HUDEP-2 (cell line): ENCODE data around the gene DOCK1.

Experiments used
- DNase-seq, 76 experiments: peaks; one replicate each; lab custom pipeline; 2025; ENCODE audit not compliant: unreplicated experiment in 76 of 76; lab: John Stamatoyannopoulos, UW

Gene DOCK1

DNA sequence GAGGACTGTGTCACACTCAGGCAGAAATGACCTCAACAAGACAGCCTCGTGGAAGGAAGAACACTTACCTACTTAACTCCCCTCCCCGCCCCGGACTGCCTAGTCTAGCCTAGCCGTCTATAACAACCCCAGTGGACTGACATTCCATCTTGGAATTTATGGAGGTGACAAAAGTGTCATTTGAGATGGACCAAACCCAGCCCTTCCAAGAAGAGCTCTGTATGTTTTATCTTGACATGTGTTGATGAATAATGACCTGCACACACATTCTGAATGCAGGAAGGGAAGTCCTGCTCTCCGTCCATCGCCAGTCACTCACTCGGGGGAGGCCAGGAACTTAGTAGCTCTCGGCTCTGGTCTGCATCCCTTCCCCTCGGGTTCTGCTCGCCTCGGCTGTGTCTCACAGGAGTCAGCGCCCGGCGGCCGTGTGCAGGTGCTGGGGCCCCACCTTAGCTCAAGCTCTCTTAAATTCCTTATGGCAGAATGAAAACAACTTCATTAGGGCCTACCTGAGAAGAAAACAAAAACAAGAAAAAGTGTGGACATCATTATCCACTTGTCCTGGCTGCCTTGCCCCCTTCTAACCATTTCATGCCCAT, 503.0 kb downstream of the DOCK1 start:
- no peak for DNase-seq

DNA sequence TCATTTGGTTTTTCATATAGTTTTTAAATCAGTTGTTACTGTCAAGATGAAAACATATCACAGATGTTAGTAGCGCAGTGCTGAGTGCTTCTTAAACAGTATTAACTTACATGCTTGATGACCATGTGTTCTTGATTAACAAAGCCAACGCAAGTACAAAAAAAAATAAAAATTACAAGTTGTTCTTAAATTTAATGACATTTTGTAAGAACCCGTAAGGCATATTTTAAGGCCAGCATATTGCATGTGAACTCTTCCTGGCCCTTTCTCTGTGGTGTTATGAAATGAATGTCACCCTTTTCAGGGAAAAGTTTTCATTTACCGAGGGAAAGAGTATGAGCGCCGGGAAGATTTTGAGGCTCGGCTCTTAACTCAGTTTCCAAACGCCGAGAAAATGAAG, 503.5 kb downstream of the DOCK1 start:
- DNase-seq = no peak

DNA sequence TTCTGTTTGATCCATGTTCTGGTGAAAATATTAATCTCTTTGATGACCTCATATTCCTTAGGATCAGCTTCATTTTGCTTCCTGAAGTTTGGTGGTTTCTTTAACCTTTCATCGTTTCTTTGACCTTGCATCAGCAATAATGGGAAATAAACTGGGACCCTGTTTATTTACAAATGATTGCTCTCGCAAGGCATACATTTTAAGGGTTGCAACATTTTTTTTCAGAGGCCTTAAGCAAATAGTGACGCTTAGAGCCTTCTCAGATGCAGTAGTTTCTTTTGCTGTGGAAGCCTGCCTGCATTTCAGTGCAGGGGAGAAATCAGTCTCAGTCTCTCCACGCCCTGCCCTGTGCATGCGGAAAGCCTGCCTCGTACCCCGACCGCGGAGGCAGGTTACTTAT, 504.8 kb downstream of the DOCK1 start:
- DNase-seq = no peak

DNA sequence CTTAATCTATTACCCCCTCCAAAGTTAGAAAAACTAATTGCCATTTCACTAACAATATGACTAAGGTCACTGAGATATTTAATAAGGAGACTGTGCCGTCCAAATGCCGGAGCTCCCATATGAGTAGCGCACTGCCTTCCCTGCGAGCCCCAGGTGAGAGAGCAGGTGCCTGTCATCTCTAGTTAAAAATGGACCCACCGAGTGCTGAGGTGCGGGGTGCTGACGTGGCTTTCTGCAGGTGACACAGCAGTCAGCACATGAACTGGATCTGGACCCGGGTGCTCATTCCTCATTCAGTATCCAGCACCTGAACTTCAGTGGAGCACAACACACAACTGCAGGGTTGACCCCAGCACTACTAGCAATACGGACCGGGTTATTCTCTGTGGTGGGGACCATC, 505.8 kb downstream of the DOCK1 start:
- DNase-seq = no peak

DNA sequence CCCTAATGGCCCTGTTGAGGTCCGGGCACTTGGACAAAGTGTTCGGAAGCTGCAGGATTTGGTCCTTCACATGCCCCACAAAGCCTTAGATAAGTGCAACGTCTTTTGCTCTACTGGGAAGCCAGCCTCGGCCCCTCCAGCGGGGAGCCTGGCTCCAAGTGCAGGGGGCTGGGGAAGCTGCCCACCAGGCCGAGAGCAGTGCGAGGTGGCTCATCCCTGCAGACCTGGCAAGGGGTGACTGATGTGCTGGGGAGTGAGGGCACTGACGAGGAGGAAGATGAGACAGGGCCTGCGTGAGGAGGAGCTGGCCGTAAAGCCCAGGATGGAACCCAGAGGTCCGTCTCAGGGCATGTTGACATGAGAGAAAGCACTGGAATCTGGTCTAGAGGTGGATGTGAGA, 508.1 kb downstream of the DOCK1 start:
- no peak for DNase-seq

DNA sequence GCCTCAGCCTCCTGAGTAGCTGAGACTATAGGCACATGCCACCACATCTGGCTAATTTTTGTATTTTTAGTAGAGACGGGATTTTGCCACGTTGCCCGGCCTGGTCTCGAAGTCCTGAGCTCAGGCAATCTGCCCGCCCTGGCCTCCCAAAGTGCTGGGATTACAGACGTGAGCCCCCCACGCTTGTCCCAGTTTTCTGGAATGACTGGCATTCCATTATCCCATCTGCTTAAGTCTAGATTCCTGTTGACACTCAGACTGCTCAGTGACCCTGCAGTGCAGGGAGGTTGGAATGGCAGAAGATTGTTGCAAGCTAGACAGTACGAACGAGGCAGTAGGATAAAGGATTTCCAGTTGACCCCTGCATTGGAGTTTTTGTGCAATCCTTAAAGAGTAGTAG, 508.8 kb downstream of the DOCK1 start:
- DNase-seq = no peak

GRCh38 chr10:127415116-127415515, 509.9 kb downstream of the DOCK1 start:
- no peak for DNase-seq

DNA sequence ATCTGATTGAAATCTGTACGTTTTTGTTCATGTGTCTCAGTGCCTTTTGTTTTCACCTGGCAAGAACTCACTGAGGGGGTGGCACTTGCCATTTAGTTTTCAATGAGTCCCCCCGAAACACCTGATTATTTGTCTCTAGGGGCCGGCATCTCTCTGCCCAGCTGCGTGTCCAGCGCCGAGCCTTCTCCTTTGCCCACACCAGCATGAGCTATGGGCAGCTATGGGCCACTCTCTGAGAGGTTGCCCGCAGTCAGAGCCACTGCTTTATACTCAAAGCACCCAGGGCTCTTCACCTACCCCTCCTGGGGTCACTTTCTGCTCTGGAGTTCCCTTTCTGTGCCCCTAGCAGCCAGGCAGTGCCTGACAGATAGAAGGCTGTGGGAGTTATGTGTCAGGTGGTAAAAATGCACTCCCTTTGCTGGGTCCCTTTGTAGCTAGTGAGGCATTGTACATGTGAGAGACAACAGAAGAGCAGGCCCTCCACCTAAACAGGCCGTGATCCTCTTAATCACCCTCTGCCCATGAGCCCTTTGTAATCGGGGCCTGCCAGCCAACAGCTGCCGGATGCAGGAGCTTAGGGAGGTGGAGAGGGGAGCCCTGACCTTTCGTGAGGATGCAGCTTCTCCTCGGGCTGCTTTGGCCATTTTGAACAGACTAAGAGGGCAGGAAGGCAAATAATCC, 510.8 kb downstream of the DOCK1 start:
- no peak for DNase-seq

GRCh38 chr10:127417031-127417430, 511.8 kb downstream of the DOCK1 start:
- no peak for DNase-seq

DNA sequence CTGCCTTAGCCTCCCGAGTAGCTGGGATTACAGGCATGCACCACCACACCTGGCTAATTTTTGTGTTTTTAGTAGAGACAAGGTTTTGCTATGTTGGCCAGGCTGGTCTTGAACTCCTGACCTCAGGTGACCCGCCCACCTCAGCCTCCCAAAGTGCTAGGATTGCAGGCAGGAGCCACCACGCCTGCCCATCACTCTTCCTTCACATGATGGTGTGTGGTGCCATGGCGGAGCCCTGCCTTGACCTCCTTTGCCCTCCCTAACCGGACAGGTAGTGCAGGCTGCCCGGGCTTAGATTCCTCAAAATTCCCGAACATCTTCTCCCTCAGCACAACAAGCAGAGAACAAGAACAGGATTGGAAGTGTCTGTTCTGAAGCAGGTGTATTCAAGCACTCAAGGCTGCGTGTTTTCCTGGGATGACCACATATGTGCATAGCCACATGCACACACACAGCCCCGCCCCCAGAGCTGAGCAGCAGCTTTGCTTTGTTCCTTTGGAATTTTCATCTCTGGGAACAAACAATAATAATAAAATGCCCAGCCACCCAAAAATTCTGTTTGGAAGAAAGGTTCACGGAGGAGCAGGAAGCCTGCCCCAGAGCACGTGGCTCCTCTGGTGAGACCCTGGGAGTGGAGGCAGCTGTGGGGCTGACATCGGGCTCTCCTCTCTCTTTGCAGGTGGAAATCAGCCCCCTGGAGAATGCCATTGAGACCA, 512.6 kb downstream of the DOCK1 start:
- DNase-seq = no peak

DNA sequence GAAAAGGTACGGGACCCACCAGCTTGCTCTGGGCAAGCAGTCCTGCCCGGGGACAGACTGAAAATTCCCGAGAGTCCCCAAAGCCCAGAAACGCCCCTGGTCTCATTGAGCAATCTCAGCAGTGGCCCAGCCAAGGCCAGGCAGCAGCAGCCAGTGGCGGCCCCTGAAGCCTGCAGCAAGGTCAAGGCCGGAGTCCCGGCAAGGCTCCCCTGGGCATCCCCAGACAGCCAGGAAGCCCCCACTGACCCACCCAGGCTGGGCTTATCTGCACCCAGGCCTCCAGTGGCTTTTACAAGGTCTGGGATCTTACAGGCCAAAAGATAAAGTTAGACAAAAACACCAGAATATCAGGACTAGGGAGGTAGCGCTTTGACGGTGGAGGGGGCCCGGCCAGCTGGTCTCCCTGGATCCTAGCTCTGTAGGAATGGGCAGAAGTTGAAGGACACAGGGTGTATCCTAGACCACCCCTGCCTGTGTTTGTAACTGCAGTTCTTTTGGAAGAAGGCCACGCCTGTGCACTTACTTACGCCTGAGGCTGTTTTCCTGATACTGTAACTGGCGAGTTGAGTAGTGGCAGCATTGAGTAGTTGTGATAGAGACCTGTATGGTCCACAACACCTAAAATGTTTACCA, 513.4 kb downstream of the DOCK1 start:
- DNase-seq = no peak

GRCh38 chr10:127420138-127420684, 515.0 kb downstream of the DOCK1 start:
- DNase-seq = no peak

DNA sequence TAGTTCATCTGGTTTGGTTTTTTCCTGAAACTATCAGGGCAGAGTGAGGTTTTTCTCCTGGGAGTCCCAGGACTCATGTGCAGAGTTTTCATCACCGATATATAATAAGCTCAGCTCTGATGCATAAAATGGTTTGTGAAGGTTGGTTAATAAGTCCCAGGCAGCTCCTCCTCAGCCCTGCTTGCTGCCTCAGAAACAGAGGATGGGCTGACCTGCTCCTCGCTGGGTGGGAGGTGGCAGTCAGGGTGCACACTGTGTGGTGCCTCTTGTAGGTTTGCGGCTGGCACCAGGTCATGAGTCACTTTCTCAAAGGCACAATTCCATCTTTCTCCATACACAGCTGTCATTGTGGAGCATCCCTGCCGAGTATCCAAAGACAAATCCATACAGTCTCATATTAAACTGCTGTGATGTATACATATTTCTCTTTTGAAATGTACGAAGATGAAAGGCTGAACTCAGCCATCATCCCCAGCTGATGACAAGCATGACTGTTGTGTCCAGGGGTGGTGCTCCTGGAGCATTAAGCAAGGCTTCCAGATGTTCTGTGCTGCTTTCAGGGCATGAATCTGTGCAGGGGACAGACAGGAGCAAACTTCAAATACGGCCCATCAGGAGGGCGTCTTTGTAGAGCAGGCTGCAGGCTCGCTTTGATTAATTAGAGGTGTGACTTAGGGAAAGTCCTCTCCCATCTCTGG, 518.1 kb downstream of the DOCK1 start:
- no peak for DNase-seq

DNA sequence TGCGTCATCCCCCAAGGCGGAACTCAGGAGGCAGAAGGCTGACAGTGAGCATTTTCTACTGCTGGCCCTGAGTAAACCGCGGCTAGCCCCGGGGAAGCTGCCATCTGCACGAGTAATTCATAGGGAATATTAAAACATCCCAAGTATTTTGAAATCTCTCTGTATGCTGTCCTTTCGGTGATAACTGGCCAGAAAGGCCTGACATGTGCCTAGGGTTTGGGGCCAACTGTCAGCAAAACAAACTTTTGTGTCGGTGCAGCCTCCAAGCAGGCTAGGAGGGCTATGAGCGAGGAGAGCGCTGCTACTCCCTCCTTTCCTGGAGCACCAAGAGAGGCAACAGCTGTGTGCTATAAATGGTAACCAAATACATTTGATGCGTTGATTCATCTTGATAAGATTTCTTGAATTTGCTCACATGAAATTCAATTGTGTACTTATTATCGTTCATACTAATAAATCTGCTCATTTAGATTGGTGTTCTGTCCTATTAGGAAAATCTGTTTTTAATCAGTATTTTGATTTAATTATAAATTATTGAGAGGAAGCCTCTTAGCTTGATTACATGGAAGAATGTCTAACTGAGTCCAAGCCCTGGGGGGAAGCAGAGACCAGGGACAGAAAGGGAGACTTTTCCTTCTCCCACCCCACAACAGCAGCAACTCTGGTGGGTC, 519.5 kb downstream of the DOCK1 start:
- DNase-seq = no peak

- no peak for DNase-seq
Observed at GRCh38 chr10:127426746-127427145, 521.5 kb downstream of the DOCK1 start.

DNA sequence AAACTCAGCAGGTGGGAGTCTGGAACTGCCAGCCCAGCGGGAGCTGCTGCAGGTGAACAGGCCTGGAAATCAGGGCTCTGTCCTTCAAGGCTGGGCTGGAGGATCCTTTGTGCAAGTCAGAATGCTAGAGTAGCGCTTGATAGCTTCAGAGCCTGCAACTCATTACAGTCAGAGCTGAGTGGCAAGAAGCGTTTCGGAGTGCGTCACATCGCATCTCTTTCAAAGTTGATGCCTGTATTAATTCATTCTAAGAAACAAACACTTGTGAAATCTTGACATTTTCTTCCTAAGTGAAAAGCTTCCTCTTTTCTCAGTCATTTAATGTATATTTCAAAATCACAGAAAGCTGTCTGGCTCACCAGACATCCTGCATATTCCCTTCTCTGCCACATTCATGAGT, 522.7 kb downstream of the DOCK1 start:
- no peak for DNase-seq

GRCh38 chr10:127428385-127428980, 523.3 kb downstream of the DOCK1 start:
- no peak for DNase-seq

- no peak for DNase-seq
Observed at GRCh38 chr10:127429601-127430312, 524.5 kb downstream of the DOCK1 start.

DNA sequence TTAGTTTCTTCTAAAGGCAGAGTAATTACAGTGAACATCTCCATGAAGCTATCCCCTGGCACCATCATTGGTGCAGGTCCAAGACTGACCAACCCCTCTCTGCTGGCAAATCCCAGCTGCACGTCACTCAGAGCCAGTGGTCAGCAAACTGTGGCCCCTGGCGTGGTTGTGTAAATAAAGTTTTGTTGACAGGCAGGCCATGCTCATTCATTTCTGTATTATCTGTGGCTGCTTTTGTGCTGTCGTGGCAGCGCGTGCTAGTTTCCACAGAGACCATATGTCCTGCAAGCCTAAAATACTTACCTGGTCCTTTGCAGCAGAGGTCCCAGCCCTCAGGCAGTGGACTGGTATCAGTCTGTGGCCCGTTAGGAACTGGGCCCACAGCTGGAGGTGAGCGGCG, 526.3 kb downstream of the DOCK1 start:
- DNase-seq = no peak
